ENCODE results near the gene DMRT3. TPM values are rescaled to one million over a fixed set of nuclear protein-coding genes. Genes with fewer than 3 reads are reported as not detected.

Gene DMRT3
- total RNA-seq, 3 donors from 2014 or later: not detected

GRCh38 chr9:1002678-1003077, 26.2 kb downstream of the DMRT3 start:
- no peak overlapping the region for H3K4me3 ChIP-seq
- H3K36me3 ChIP-seq (ENCODE audit: low read depth): no peaks in the 10 kb centered on the region
- no peaks in the 10 kb centered on the region for H3K4me1 ChIP-seq (ENCODE audit: low read depth)
- no peaks in the 10 kb centered on the region for H3K9me3 ChIP-seq
- TF ChIP-seq CTCF (IDR thresholded peaks at IDR 0.05): no peak
- no peak for ATAC-seq
- no peak for DNase-seq
- intact Hi-C loops (cut with DNase I, micrococcal nuclease): no loop called here

GRCh38 chr9:1005043-1005667, 28.7 kb downstream of the DMRT3 start:
- Histone ChIP-seq H3K36me3 (ENCODE audit: low read depth) (no peaks in the 10 kb centered on the region), H3K4me1 (ENCODE audit: low read depth) (no peaks in the 10 kb centered on the region), H3K9me3 (no peaks in the 10 kb centered on the region), H3K4me3 (no peak overlapping the region)
- DNase-seq: peak in 1 of 3 donors; percentile 45
- peak; percentile 13 for TF ChIP-seq CTCF (IDR thresholded peaks at IDR 0.05)
- ATAC-seq: peak; percentile 53
- intact Hi-C loops (cut with DNase I, micrococcal nuclease): loop anchor here (5.0 kb wide), 1 partner anchor 113 kb away; no protein-coding TSS in a partner anchor

- Histone ChIP-seq H3K9me3 (no peaks in the 10 kb centered on the region), H3K36me3 (ENCODE audit: low read depth) (no peaks in the 10 kb centered on the region), H3K4me3 (no peak overlapping the region), H3K4me1 (ENCODE audit: low read depth) (no peaks in the 10 kb centered on the region)
- no peak for TF ChIP-seq CTCF (IDR thresholded peaks at IDR 0.05)
- ATAC-seq: no peak
- intact Hi-C loops (cut with DNase I, micrococcal nuclease): loop anchor here (5.0 kb wide), 1 partner anchor 115 kb away; no protein-coding TSS in a partner anchor
- no peak for DNase-seq
Observed at GRCh38 chr9:1007312-1007711, 30.9 kb downstream of the DMRT3 start.

- no peak for TF ChIP-seq CTCF (IDR thresholded peaks at IDR 0.05)
- Histone ChIP-seq H3K4me3 (no peak overlapping the region), H3K4me1 (ENCODE audit: low read depth) (no peaks in the 10 kb centered on the region), H3K9me3 (no peaks in the 10 kb centered on the region), H3K36me3 (ENCODE audit: low read depth) (no peaks in the 10 kb centered on the region)
- DNase-seq (no peak), ATAC-seq (no peak)
- intact Hi-C loops (cut with DNase I, micrococcal nuclease): loop anchor here (5.0 kb wide), 1 partner anchor 116 kb away; no protein-coding TSS in a partner anchor
Observed at GRCh38 chr9:1008216-1008615, 31.8 kb downstream of the DMRT3 start.

- peak; percentile 97 for TF ChIP-seq CTCF (IDR thresholded peaks at IDR 0.05)
- H3K4me3 ChIP-seq: no peak overlapping the region
- H3K9me3 ChIP-seq: no peaks in the 10 kb centered on the region
- ATAC-seq (peak; percentile 99), DNase-seq (peak; percentile 80 to 92 (median 89))
- H3K36me3 ChIP-seq (ENCODE audit: low read depth): no peaks in the 10 kb centered on the region
- H3K4me1 ChIP-seq (ENCODE audit: low read depth): no peaks in the 10 kb centered on the region
- intact Hi-C loops (cut with DNase I, micrococcal nuclease): loop anchor here (5.0 kb wide), 1 partner anchor 117 kb away; no protein-coding TSS in a partner anchor
Observed at GRCh38 chr9:1009101-1009707, 32.7 kb downstream of the DMRT3 start.

All from mucosa of descending colon (tissue), 3 donors.